ENCODE results near the gene ZFP3. TPM values are rescaled to one million over a fixed set of nuclear protein-coding genes. Genes with fewer than 3 reads are reported as not detected.
"Not testable (repeated sequence)": the region's sequence is repeated elsewhere in the genome, so short reads cannot be mapped to it uniquely, and the experiment has no call there.

ZFP3 gene
- 1 to 10 TPM; 2.7 to 5.2 (median 3.5) TPM for total RNA-seq
- polyA plus RNA-seq, result 1 to 10 TPM; 1.9 to 3.2 TPM

DNA sequence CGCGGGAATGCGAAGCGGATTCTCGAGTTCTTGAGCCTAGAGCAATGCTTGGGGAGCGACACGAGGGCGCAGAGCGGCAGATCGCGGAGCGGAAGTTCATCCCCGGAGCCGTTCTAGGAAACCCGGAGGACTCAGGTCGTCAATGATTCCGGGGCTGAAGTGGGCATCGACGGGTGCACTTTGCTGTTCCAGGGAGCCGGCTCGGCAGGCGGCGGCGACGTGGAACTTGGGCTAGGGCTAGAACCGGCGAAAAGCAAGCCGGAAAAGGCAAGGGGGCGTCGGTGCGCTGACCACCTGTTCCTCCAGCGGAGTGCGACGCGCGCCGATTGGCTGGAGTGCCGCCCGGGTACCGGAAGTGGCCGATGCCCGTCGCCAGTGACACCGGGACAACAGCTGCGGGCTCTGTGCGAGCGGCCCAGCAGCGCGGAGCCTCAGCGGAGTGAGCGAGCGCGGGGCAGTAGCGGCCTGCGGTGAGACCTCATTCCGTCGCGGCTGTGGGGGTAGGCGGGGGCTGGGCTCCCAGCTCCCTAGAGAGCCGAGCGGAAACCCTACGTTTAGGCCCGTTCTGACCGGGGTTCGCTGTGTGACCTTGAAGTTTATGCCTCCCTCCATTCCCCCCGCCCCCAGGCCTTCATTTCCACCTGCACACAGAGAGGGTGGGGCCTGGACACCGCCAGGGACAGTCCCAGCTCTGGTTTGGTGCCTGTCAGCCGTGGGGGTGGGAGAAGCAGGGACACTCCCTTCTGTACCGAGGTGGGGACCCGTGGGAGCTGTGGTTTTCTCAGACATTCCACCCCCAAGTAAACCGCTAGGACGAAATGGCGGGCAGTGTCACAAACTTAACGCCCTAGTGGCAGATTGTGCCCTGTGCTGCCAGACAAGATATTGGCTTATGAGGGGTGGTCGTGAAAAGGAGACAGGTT, at the start of gene ZFP3:
Gene ZFP3, plus strand, starts transcription at position 362 of the 923 bp plus-strand sequence. CDS start 13,038 bp downstream, outside the sequence.
- no peaks in the 10 kb centered on the region for H3K36me3 ChIP-seq
- no peaks in the 10 kb centered on the region for H3K27me3 ChIP-seq
- DNase-seq (peak; percentile 83 to 94 (median 87)), ATAC-seq (peak; percentile 97 to 99 (median 98)), FAIRE-seq (no peak)
- peak within 1 kb of the TSS; percentile 52 to 77 (median 68) for H3K4me3 ChIP-seq
- H3K4me1 ChIP-seq, result peaks cover 0 to 10% (median 7%) of the 10 kb centered on the region in 3 donors
- intact Hi-C loops (cut with DNase I), result no loop called here
- H3K27ac ChIP-seq, result peak within 1 kb of the TSS; percentile 54 to 84 (median 76)
- WGBS, 2 donors, result 1% methylated on average over 75 of the region's 75 CpGs
- no peak for TF ChIP-seq CTCF (IDR thresholded peaks at IDR 0.05)
- H3K9me3 ChIP-seq, result no peaks in the 10 kb centered on the region

DNA sequence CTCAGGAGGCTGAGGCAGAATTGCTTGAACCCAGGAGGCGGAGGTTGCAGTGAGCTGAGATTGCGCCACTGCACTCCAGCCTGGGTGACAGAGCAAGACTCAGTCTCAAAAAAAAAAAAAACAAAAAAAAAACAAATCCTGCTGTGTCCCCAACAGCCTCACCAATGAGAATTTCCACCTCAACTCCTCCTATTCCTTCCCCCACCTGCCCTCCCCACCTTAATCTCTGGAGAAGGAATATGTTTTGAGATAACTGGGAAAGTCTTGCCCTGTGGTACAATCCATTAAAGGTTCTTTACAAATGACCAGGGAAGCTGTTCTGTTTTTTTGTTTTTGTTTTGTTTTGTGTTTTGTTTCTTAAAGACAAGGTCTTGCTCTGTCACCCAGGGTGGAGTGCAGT, 48.1 kb upstream of the ZFP3 start:
- FAIRE-seq; H3K9me3 ChIP-seq; ATAC-seq; H3K4me1 ChIP-seq; H3K27ac ChIP-seq; H3K4me3 ChIP-seq; DNase-seq; H3K36me3 ChIP-seq; H3K27me3 ChIP-seq; intact Hi-C loops (cut with DNase I): not testable (repeated sequence)
- 91 to 93% methylated on average over 2 of the region's 2 CpGs for WGBS, 2 donors

DNA sequence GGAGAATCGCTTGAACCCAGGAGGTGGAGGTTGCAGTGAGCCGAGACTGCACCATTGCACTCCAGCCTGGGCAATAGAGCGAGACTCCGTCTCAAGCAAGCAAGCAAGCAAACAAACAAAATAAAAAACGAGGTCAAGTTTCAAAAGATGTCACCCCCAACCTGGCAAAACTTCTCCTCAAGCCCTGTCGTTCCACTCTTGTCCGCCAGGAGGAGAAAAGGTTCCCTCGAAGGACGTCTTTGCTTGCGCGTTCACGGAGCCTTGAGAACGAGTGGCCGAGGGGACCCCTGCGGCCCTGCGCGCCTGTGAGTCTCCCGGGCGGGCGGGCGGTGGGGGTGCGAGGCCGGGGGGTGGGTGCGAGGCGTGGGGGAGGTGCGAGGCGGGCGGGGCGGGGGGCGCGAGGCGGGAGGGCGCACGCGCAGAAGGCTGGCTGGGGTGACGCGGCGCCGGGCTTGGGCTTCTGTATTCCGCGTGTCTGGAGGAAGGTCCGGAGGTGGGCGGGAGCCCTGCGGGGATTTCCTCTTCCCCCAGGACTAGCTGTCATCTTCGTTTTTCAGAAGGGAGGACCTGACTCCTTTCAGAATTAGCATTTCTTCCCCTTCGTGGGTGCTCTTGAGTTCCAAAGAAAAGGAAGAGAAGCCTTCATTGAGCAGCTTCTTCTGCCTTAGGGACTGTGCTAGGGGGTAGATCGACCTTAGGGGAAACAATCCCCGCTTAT, 46.7 kb upstream of the ZFP3 start:
- no peaks in the 10 kb centered on the region for H3K4me1 ChIP-seq
- H3K36me3 ChIP-seq, result no peaks in the 10 kb centered on the region
- no peaks in the 10 kb centered on the region for H3K9me3 ChIP-seq
- H3K4me3 ChIP-seq, result peak overlapping the region; percentile 2 to 42 (median 24)
- peak overlapping the region in 1 of 4 donors; percentile 44 for H3K27ac ChIP-seq
- peak; percentile 60 to 84 (median 77) for DNase-seq
- intact Hi-C loops (cut with DNase I), result no loop called here
- no peaks in the 10 kb centered on the region for H3K27me3 ChIP-seq
- ATAC-seq, result peak; percentile 67 to 89 (median 84)
- TF ChIP-seq CTCF (IDR thresholded peaks at IDR 0.05), result peak; percentile 55 to 76 (median 71)
- FAIRE-seq, result no peak
- 3% methylated on average over 48 of the region's 48 CpGs for WGBS, 2 donors

DNA sequence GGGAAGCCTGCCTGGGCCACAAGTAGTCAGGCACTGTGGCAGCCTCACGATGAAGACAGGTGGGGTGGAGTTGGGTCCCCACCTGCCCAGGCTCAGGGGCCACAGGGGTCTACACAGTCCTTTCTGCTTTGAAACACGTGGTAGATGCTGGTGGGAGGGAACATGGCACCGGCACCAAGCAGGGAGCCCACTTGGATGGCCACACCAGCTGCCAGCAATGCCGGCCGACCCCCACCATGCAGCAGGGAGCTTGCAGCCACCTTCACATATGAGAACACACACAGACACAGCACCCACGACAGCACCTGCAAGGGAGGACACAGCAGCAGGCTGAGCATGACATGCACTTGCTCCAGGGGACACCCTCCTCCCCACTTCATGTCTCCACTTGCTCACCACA, 45.4 kb upstream of the ZFP3 start:
- FAIRE-seq, result no peak
- H3K4me1 ChIP-seq, result no peaks in the 10 kb centered on the region
- intact Hi-C loops (cut with DNase I), result no loop called here
- H3K27me3 ChIP-seq, result no peaks in the 10 kb centered on the region
- ATAC-seq, result no peak
- no peak for TF ChIP-seq CTCF (IDR thresholded peaks at IDR 0.05)
- H3K9me3 ChIP-seq, result no peaks in the 10 kb centered on the region
- no peak overlapping the region for H3K4me3 ChIP-seq
- H3K36me3 ChIP-seq, result no peaks in the 10 kb centered on the region
- no peak overlapping the region for H3K27ac ChIP-seq
- DNase-seq, result peak in 1 of 6 donors; percentile 51
- 77 to 85% methylated on average over 6 of the region's 6 CpGs for WGBS, 2 donors

GRCh38 chr17:5033352-5034015, 44.8 kb upstream of the ZFP3 start:
- no peaks in the 10 kb centered on the region for H3K4me1 ChIP-seq
- no peak for TF ChIP-seq CTCF (IDR thresholded peaks at IDR 0.05)
- ATAC-seq, result no peak
- no peaks in the 10 kb centered on the region for H3K36me3 ChIP-seq
- intact Hi-C loops (cut with DNase I), result no loop called here
- FAIRE-seq, result no peak
- H3K9me3 ChIP-seq, result no peaks in the 10 kb centered on the region
- DNase-seq, result peak in 1 of 6 donors; percentile 52
- WGBS, 2 donors, result 79 to 89% methylated on average over 13 of the region's 13 CpGs
- H3K27ac ChIP-seq, result no peak overlapping the region
- no peak overlapping the region for H3K4me3 ChIP-seq
- H3K27me3 ChIP-seq, result no peaks in the 10 kb centered on the region

Data from pancreas (tissue), 10 donors.